GM21737 (cell line): ENCODE data around the gene IL25.
"Not testable (repeated sequence)": the region's sequence is repeated elsewhere in the genome, so short reads cannot be mapped to it uniquely, and the experiment has no call there.

Experiments used
- ATAC-seq: cut with Tn5 transposase; IDR thresholded peaks from one replicate; pipeline ENCODE4 v1.9.1; 2021; ENCODE audit warnings: mild to moderate bottlenecking, moderate library complexity; ENCODE audit not compliant: unreplicated experiment

The IL25 gene

GRCh38 chr14:23371865-23372264 is 744 bp upstream of the IL25 start:
- no peak for ATAC-seq

DNA sequence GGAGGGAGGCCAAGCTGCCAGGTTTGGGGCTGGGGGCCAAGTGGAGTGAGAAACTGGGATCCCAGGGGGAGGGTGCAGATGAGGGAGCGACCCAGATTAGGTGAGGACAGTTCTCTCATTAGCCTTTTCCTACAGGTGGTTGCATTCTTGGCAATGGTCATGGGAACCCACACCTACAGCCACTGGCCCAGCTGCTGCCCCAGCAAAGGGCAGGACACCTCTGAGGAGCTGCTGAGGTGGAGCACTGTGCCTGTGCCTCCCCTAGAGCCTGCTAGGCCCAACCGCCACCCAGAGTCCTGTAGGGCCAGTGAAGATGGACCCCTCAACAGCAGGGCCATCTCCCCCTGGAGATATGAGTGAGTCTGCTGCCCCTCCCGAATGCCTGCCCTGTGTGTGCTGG is 432 bp downstream of the IL25 start:
- ATAC-seq: no peak

- ATAC-seq: no peak
Observed at GRCh38 chr14:23375527-23376251, 3.1 kb downstream of the IL25 start.

DNA sequence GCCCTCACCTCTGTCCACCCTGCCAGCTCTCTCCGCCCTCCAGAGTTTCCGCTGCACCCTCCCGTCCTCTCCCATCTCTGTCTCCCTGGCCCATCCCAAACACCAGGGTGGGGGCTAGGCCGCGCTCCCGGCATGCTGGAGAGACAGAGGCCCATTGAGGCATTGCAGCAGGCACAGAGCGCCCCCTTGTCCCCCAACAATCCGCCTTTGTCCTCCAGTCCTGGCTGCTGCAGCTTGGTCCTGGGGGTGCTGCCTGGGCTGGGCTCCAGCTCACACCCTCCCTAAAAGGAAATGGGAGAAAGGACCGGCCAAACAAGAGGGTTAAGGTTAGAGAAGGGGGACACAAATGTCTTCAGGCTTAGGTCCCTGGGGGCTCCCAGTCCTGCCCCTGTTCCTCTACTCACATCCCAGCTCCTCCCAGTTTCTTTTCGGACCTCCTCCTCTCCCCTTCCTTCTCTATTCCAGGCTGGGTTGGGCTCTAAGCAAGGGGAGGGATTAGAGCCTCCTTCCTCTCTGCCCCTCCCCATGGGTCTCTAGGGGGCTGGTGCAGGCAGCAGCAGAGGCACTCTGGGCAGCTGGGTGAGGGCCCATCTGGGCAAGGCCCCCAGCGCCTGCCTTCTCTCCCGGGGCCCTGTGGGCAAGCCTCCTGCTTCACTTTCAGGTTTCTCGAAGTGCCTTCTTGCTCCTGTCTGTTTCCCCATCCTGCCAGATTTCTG is 4.0 kb downstream of the IL25 start, which contains the start of gene CMTM5:
Gene CMTM5, plus strand, starts transcription at position 565 of the 716 bp plus-strand sequence. CDS start 206 bp downstream, outside the sequence.
- no peak for ATAC-seq

- no peak for ATAC-seq
Observed at GRCh38 chr14:23377198-23377550, 4.6 kb downstream of the IL25 start.

- no peak for ATAC-seq
Observed at GRCh38 chr14:23377573-23378563, 5.3 kb downstream of the IL25 start.

DNA sequence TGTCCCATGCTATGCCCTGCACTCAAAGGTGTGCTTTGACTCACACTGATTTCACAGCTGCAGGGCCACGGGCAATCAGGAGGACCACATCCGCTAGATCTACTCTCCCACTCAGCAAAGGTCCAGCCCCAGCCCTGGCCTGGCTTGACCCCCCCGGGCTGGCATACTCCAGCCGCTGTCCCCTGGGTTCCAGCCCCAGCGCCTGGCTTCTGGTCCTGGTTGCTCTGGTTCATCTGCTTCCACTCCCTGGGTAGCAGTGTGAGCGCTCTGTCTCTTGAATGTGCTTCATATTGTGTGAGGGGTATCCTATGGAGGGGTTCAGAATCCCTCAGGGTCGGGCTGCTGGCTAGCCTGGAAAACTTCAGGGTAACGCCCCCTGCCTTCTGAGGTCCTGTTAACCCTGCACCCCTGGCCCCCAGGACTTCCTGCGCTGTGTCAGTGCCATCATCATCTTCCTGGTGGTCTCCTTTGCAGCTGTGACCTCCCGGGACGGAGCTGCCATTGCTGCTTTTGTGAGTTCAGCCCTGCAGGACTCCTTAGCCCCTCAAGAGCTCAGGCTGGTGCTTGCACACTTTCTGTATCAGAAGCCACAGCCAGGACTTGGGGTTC is 6.1 kb downstream of the IL25 start:
- no peak for ATAC-seq

DNA sequence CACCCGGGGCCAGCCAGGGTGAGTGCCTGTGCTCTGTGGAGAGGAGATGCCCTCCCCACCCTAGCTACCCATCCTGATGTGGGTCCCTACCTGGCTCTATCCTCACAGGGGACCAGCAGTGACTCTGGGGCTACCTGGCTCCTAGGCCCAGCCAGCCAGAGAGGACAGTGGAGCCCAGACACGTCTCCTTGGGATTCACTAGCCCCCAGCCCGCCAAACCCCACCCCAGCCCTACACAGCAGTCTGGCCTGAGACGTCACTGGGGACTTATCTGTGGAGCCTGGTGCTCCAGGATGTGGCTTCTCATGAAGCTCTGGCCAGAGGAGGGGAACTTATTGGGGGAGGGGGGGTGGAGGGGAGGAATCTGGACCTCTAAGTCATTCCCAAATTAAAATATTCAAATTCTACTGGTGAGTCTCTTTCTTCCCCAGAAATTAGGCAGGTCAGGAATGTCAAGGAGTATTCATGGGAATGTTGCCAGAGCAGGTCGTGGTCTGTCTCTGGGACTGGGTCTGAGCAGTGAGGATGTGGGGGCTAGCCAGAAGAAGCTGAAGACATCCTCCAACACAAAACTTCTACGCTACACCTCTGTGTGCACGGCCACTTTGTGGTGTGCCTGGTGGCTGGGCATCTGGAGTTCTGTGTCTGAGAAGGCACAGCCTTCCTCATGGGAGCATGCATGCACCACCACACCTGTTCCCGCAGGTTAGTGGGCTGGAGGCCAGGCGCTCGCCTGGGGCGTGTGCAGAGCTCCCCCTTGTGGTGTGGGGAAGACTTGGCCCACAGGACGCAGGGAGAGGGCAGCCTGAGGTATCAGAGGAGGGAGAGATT is 7.0 kb downstream of the IL25 start:
- no peak for ATAC-seq

DNA sequence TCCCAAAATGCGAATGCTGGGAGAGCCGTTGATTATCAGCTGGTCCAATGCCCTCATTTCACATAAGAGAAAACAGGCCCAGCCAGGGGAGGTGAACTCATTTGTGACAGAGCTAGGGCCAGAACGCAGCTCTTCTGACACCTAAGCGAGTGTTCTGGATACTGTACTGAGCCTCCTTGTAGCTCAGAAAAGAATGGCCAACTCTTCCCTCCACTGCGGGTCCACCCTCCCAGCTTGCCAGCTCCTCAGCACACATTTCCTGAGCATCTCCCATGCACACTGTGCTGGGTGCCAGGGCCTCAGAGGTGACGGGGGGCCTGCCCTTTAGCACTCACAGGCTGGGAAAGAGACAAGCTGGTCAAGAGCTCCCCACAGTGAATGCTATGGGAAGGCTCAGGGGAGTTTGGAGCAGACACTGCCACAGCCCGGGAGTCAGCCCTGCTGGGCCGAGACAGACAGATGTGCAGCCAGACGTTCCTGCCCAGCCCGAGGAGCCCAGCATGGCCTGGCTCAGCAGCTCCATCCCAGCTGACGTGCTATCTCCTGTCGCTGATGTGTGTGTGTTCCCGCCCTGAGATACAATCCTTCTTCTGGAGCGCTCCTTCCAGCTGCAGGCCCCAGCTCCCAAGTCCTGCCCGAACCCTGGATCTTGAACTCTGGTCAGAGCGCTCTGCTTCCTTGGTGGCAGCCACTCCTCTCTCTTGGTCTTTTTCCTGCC is 7.7 kb downstream of the IL25 start:
- no peak for ATAC-seq

DNA sequence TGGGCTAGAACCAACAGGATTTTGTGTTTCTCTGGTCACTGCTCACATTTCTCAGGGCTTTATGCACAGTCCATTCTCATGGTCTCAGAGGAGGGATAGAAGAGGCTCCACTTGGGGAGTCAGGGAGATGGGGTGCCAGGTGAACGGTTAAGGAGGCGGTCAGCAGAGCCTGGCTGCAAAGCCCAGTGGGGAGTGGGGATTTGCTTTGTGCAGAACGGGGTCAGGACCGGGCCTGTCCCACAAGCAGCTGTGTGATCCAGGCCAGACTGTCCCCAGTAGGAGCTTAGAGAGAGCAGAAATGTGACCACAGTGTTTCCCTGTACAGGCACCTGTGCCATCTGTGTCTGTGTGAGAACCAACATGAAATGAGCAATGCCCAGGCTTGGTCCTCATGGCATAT is 8.4 kb downstream of the IL25 start:
- ATAC-seq: no peak

GRCh38 chr14:23381871-23382270 is 9.3 kb downstream of the IL25 start:
- ATAC-seq: no peak

DNA sequence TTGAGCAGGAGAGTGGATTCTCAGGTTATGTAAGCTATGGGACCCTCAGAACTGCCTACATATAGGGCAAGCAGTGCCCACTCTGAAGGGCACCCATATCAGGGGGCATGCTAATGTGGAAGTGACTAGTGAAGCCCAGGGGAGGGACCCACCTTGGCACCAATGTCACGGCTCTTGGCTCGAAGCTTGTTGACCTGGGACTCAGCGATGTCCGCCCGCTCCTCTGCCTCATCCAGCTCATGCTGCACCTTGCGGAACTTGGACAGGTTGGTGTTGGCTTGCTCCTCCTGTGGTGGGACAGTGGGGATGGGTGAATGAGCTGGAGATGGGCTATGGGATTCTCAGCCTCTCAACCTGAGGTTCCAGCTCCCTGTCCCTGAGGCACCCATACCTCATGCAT is 9.7 kb downstream of the IL25 start:
- ATAC-seq: no peak

- ATAC-seq: no peak
Observed at GRCh38 chr14:23382731-23383440, 10.3 kb downstream of the IL25 start.

DNA sequence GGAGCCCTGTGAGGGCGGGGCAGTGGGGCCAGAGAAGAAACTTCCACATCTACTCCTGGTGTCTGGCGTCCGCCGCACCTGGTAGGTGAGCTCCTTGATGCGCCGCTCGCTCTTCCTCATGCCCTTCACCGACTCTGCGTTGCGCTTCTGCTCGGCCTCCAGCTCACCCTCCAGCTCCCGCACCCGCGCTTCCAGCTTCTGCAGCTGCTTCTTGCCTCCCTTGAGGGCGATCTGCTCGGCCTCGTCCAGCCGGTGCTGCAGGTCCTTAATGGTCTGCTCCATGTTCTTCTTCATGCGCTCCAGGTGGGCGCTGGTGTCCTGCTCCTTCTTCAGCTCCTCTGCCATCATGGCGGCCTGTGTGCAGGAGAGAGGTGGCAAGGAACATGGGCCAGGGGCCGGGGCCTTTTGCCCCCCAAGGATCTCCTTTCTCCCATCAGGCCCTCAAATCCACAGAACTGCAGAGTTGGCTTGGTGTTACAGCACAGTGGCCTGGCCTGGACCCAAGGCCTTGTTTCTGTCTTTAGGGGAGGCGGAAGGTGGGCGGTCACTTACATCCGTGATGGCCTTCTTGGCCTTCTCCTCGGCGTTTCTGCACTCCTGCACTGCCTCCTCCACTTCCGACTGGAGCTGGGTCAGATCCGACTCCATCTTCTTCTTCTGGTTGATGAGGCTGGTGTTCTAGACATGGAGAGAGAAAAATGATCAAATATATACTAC is 11.9 kb downstream of the IL25 start:
- no peak for ATAC-seq

- no peak for ATAC-seq
Observed at GRCh38 chr14:23385244-23385641, 12.6 kb downstream of the IL25 start.

DNA sequence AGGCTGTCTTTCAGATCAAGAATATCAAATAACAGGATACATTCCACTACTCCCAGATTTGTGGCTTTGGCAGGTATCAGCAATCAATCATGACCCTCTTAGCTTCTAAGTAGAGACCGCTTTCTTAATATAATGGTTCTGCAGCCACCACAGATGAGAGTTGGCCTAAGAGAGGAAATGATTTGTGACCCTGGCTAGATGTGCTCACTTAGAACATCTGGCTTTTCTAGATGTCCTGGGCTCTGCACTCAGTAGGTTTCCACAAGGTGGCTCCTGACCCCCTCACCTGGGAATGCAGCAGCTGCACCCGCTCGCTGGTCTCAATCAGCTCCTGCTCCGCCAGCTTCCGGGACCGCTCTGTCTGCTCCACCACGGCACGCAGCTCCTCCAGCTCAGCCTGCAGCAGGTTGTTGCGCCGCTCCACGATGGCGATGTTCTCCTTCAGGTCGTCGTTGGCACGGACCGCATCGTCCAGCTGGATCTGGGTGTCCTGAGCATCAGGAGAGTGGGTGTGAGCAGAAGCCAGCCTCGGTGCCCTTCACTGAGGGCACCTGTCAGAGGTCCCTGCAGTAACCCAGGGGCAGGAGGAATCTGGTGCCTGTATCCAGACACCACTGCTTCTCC is 13.1 kb downstream of the IL25 start:
- no peak for ATAC-seq

DNA sequence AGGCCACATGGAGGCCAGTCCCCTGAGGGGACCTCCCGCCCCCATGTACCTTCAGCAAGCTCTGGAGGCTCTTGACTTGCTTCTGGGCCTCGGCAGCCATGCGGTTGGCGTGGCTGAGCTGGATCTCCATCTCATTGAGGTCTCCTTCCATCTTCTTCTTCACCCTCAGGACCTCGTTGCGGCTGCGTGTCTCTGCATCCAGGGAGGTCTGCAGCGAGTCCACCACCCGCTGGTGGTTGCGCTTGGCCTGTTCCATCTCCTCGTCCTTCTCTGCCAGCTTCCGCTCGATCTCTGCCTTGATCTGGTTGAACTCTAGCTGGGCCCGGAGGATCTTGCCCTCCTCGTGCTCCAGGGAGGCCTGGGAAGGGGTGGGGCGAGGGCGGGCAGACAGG is 13.7 kb downstream of the IL25 start:
- ATAC-seq: not testable (repeated sequence)

GRCh38 chr14:23386999-23387398 is 14.4 kb downstream of the IL25 start:
- ATAC-seq: no peak
